HL-60 (cell line): Measurements from ENCODE around the gene SNRK.

Experiments used
- CTCF ChIP-seq: IDR thresholded peaks from one replicate; pipeline ENCODE4 v1.5.1; 2011; ENCODE audit warnings: low read length, control low read depth, inconsistent platforms; ENCODE audit not compliant: insufficient read depth
- SPI1 ChIP-seq: IDR thresholded peaks from 2 replicates; pipeline ENCODE4 v1.6.1; 2012; ENCODE audit warnings: low read depth, mild to moderate bottlenecking, borderline replicate concordance

- no peak for TF ChIP-seq CTCF
- TF ChIP-seq SPI1, result no peak
Observed at GRCh38 chr3:43372007-43372740, 85.8 kb downstream of the SNRK start.
